Chondrocyte (in vitro differentiated cells): Measurements from ENCODE around the gene PRDM15. TPM values are rescaled to one million over a fixed set of nuclear protein-coding genes. Genes with fewer than 3 reads are reported as not detected.
A peak's percentile ranks its signal among the peaks of the same experiment; 100 is the strongest.

Experiments
- DNase-seq: peaks from one replicate; pipeline ENCODE4 v3.0.0; 2021; ENCODE audit warnings: mixed read lengths, low spot score
- H3K27ac Mint-ChIP-seq: one replicate; pipeline ENCODE4 v1.8.0; 2021; ENCODE audit warnings: mild to moderate bottlenecking, moderate library complexity, mixed read lengths; ENCODE audit not compliant: unreplicated experiment
- H3K27me3 Mint-ChIP-seq: 2 replicates; pipeline ENCODE4 v1.8.0; 2021; ENCODE audit warnings: low read depth, mixed read lengths
- H3K36me3 Mint-ChIP-seq: 2 replicates; pipeline ENCODE4 v1.8.0; 2021; ENCODE audit warnings: low read depth, mixed read lengths
- H3K4me1 Mint-ChIP-seq: 2 replicates; pipeline ENCODE4 v1.8.0; 2021; ENCODE audit warnings: low read depth, mild to moderate bottlenecking, mixed read lengths
- H3K4me3 Mint-ChIP-seq: one replicate; pipeline ENCODE4 v1.8.0; 2021; ENCODE audit warnings: mild to moderate bottlenecking, moderate library complexity, mixed read lengths; ENCODE audit not compliant: unreplicated experiment
- H3K9me3 Mint-ChIP-seq: 2 replicates; pipeline ENCODE4 v1.8.0; 2021; ENCODE audit warnings: low read depth, mixed read lengths
- CTCF ChIP-seq: fragments of 200-600 bp; sonication (generic); IDR thresholded peaks from 2 replicates; pipeline ENCODE4 v1.5.0; 2021; ENCODE audit warnings: antibody characterized with exemption, mild to moderate bottlenecking, moderate library complexity
- total RNA-seq: library from RNA; stranded (reverse); gene quantifications from 3 replicates; pipeline ENCODE4 v1.2.1, GENCODE V29; 2021

Gene PRDM15
- total RNA-seq, 1 donor from 2014 or later = 4.9 TPM

DNA sequence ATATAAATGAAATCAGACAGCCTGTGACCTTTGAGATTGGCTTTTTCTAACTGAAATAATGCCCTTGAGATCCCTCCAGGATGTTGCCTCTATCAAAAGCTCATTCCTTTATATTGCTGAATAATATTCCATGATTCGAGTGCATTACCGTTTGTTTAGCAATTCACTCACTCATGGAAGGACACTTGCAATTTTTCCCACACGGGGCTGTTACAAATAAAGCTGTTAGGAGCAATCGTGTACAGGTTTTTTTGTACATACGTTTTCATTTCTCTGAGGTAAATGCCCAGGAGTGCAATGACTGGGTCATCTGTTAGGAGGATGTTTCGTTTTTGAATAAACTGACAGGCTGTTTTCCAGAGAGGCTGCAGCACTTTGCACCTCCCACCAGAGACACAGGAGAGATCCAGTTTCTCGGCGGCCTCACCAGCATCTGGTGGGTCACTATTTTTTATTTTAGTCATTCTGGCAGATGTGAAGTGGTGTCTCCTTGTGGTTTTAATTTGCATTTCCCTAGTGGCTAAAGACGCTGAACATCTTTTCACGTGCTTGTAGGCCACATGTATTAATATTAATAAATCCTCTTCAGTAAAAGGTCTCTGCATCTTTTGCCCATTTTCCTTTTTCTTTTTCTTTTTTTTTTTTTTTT is 11.0 kb downstream of the PRDM15 start:
- Mint-ChIP-seq H3K27me3 (no peaks in the 10 kb centered on the region), H3K9me3 (no peaks in the 10 kb centered on the region), H3K36me3 (no peaks in the 10 kb centered on the region), H3K27ac (peak overlapping the region; percentile 63), H3K4me3 (no peak overlapping the region), H3K4me1 (peaks cover 20% of the 10 kb centered on the region)
- TF ChIP-seq CTCF = peak; percentile 19
- DNase-seq = no peak

DNA sequence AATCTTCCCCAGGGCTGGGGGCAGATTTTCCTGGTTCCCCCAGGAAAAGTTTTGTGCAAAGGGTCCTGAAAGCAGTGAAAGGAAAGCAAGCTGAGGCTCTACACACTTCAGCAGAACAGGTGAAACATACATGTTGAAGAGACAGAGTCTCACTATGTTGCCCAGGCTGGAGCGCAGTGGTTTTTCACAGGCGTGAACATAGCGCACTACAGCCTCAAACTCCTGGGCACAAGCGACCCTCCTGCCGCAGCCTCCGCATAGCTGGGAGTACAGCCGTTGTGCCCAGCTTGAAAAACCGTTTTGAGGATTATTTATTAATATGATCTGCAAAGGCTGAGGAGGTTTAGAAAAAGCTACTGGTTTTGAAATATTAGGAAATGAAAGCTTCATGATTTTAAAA is 11.8 kb downstream of the PRDM15 start:
- no peak overlapping the region for H3K4me3 Mint-ChIP-seq
- H3K36me3 Mint-ChIP-seq = no peaks in the 10 kb centered on the region
- DNase-seq = no peak
- no peaks in the 10 kb centered on the region for H3K9me3 Mint-ChIP-seq
- no peak overlapping the region for H3K27ac Mint-ChIP-seq
- peaks cover 29% of the 10 kb centered on the region for H3K4me1 Mint-ChIP-seq
- TF ChIP-seq CTCF = no peak
- H3K27me3 Mint-ChIP-seq = no peaks in the 10 kb centered on the region

DNA sequence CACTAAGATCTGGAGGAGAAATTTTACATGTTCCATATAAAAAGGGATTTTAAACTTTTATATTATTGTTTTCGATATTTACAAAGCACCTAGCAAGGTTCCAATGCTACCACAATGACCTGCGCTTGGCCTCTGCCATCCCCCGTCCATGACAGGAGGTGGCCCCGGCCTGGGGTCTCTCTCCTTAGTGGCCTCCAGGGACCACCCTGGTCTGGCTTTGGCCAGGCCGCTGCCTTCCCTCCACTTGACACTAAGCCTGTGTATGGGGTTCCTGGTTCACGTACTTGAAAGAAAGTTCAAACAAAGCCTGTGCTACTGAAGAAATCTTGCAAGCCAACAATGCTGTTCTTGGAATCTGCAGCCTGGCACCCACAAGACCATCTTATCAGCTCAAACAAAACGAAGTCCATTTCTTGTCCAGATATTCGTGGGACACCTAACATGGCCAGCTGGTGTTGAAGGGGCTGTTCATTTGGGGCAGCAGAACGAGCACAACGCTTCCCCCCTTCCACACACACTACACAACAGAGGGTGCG is 12.8 kb downstream of the PRDM15 start:
- Mint-ChIP-seq H3K4me3 (no peak overlapping the region), H3K4me1 (peaks cover 36% of the 10 kb centered on the region), H3K9me3 (no peaks in the 10 kb centered on the region), H3K36me3 (no peaks in the 10 kb centered on the region), H3K27me3 (no peaks in the 10 kb centered on the region), H3K27ac (no peak overlapping the region)
- DNase-seq = no peak
- no peak for TF ChIP-seq CTCF

DNA sequence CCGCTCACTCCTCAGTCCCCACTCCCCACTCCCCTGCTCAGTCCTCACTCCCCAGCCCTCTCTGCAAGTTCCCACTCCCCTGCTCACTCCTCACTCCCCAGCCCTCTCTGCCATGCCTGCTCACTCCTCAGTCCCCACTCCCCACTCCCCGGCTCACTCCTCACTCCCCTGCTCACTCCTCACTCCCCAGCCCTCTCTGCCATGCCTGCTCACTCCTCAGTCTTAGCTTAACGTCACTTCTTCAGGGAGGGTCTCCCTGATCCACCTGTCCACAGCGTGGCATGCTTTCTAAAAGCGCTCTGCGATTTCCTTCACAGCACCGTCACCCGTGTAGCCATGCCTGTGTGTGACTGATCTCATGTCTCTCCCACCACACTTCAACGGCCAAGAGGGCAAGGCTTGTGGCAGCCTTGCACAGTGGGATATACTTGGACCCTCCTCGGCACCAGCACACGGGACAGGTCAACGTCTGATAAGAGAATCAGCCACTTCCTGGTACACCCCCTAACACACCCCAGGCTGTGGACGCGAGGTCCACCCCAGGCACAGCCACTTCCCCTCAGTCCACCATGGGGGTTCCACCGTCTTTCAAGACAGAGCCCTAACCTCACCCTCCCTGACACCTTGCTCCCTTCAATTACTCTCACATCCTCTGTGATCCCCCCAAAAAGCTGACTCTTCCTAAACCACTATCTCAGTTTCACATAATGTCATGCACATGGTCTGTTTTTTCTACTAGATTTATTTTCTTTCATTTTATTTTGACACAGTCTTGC is 14.0 kb downstream of the PRDM15 start:
- Mint-ChIP-seq H3K4me1 (peaks cover 37% of the 10 kb centered on the region), H3K4me3 (no peak overlapping the region), H3K27ac (no peak overlapping the region), H3K27me3 (no peaks in the 10 kb centered on the region), H3K36me3 (no peaks in the 10 kb centered on the region), H3K9me3 (no peaks in the 10 kb centered on the region)
- DNase-seq = no peak
- TF ChIP-seq CTCF = no peak

GRCh38 chr21:41864311-41865001 is 14.7 kb downstream of the PRDM15 start:
- H3K27me3 Mint-ChIP-seq = no peaks in the 10 kb centered on the region
- TF ChIP-seq CTCF = no peak

More at GRCh38 chr21:41864311-41865001, 14.7 kb downstream of the PRDM15 start:
- no peak for DNase-seq
- no peak overlapping the region for H3K4me3 Mint-ChIP-seq
- H3K36me3 Mint-ChIP-seq = no peaks in the 10 kb centered on the region
- no peak overlapping the region for H3K27ac Mint-ChIP-seq
- peaks cover 37% of the 10 kb centered on the region for H3K4me1 Mint-ChIP-seq
- H3K9me3 Mint-ChIP-seq = no peaks in the 10 kb centered on the region
